K562 (cell line): Measurements from ENCODE around the gene FANK1. TPM values are rescaled to one million over a fixed set of nuclear protein-coding genes. Genes with fewer than 3 reads are reported as not detected.

Source experiments
- ATAC-seq: fragments of 200-7000 bp; cut with Tn5 transposase; 3 replicates; pipeline ENCODE4 v1.9.1; 2020; ENCODE audit warnings: moderate library complexity
- BruUV-seq: library from RNA; stranded (reverse); fragments of 400-500 nt; replicated peaks from 2 replicates; lab custom pipeline; 2021; lab: Mats Ljungman, UMichigan
- CTCF ChIA-PET: fragments of 300-600 bp; formaldehyde crosslinking; extraction: SDS; loops from one replicate; lab custom pipeline; 2021; ENCODE audit warnings: low intra/inter-chr PET ratio; lab: Yijun Ruan, JAX
- POLR2A ChIA-PET: fragments of 300-600, 350-650 bp; sonication (Branson Sonifier 250); formaldehyde crosslinking; extraction: SDS; loops from one replicate; lab custom pipeline; 2021; ENCODE audit warnings: antibody characterized with exemption, inconsistent platforms; lab: Yijun Ruan, JAX
- DNase-seq, 4 experiments: peaks; one replicate each; pipeline versions ENCODE4 v3.0.0 to v3.0.0-alpha.2; 2011 to 2018; ENCODE audit warnings: low spot score in 3 of 4, mixed read lengths in 3 of 4; ENCODE audit errors: extremely low read depth in 1 of 4
- FAIRE-seq: peaks from 2 replicates; lab custom pipeline; 2011; peaks lifted over from hg19 to GRCh38; lab: Jason Lieb, UNC
- H2AFZ ChIP-seq: 2 replicates; pipeline ENCODE4 v1.6.0; 2011; ENCODE audit warnings: low read depth, low read length, control low read depth, inconsistent platforms
- H3K27ac ChIP-seq: fragments of 200-600 bp; 3 replicates; pipeline ENCODE4 v1.8.0; 2011; ENCODE audit warnings: low read depth, mild to moderate bottlenecking, control low read depth, inconsistent platforms, low read length, moderate library complexity, mixed read lengths; ENCODE audit errors: extremely low read depth
- H3K27me3 ChIP-seq, 2 experiments: fragments of 300-600 bp in 1 of 2; 2 replicates in 1 of 2; 3 replicates in 1 of 2; pipeline versions ENCODE4 v1.6.0 to v1.8.0; 2011; ENCODE audit warnings: inconsistent platforms in 2 of 2, low read length in 2 of 2, mild to moderate bottlenecking in 1 of 2, mixed read lengths in 1 of 2, moderate library complexity in 1 of 2; ENCODE audit not compliant: control insufficient read depth in 2 of 2, insufficient read depth in 2 of 2
- H3K36me3 ChIP-seq: fragments of 300-600 bp; 3 replicates; pipeline ENCODE4 v1.8.0; 2011; ENCODE audit warnings: mild to moderate bottlenecking, low read length, inconsistent platforms; ENCODE audit not compliant: control insufficient read depth, insufficient read depth
- H3K4me1 ChIP-seq, 2 experiments: fragments of 200-600 bp in 1 of 2; replicated peaks in 1 of 2; 2 replicates in 1 of 2; 3 replicates in 1 of 2; pipeline versions ENCODE4 v1.5.1 to v1.8.0; 2011; ENCODE audit warnings: inconsistent platforms in 2 of 2, low read length in 2 of 2, mild to moderate bottlenecking in 1 of 2, mixed read lengths in 1 of 2, moderate library complexity in 1 of 2; ENCODE audit not compliant: control insufficient read depth in 2 of 2, insufficient read depth in 2 of 2
- H3K4me2 ChIP-seq: 2 replicates; pipeline ENCODE4 v1.6.1; 2011; ENCODE audit warnings: low read length, control low read depth, inconsistent platforms, mixed read lengths; ENCODE audit not compliant: insufficient read depth
- H3K4me3 ChIP-seq: fragments of 200-600 bp; sonication (generic), shearing (Covaris generic); 2 replicates; pipeline ENCODE4 v1.5.1; 2016; ENCODE audit warnings: control low read depth, inconsistent platforms
- H3K79me2 ChIP-seq: fragments of 200-600 bp; 3 replicates; pipeline ENCODE4 v1.8.0; 2011; ENCODE audit warnings: low read length, inconsistent platforms; ENCODE audit not compliant: control insufficient read depth, insufficient read depth
- H3K9ac ChIP-seq, 2 experiments: 2 replicates each; pipeline versions ENCODE4 v1.6.0 to v1.6.1; 2011; ENCODE audit warnings: low read depth in 2 of 2, low read length in 2 of 2, control low read depth in 1 of 2, inconsistent platforms in 1 of 2, mild to moderate bottlenecking in 1 of 2, mixed read lengths in 1 of 2; ENCODE audit not compliant: insufficient read depth in 1 of 2
- H3K9me1 ChIP-seq: one replicate; pipeline ENCODE4 v1.6.0; 2011; ENCODE audit warnings: inconsistent platforms, mild to moderate bottlenecking, low read length, moderate library complexity; ENCODE audit not compliant: control insufficient read depth, insufficient read depth
- H3K9me3 ChIP-seq: replicated peaks from 2 replicates; pipeline ENCODE4 v1.5.1; 2011; ENCODE audit warnings: low read depth, low read length, inconsistent platforms; ENCODE audit not compliant: control insufficient read depth, insufficient read depth
- H4K20me1 ChIP-seq: replicated peaks from 2 replicates; pipeline ENCODE4 v1.6.1; 2011; ENCODE audit warnings: low read length, inconsistent platforms, mixed read lengths; ENCODE audit not compliant: control insufficient read depth, insufficient read depth
- CBX2 ChIP-seq: fragments of 200-600 bp; sonication (generic); IDR thresholded peaks from one replicate; pipeline ENCODE4 v1.6.1; 2012; ENCODE audit warnings: mild to moderate bottlenecking, low read length, inconsistent platforms; ENCODE audit not compliant: insufficient read depth, poor library complexity, severe bottlenecking
- FOSL1 ChIP-seq: fragments of 200-800 bp; sonication (Bioruptor generic); conservative IDR thresholded peaks from 2 replicates; pipeline ENCODE4 v1.6.1; 2016; ENCODE audit warnings: missing genetic modification characterization, missing compliant biosample characterization
- LEF1 ChIP-seq: fragments of 450-650 bp; IDR thresholded peaks from 2 replicates; pipeline ENCODE4 v1.6.1; 2016; ENCODE audit warnings: mild to moderate bottlenecking
- POLR2H ChIP-seq: IDR thresholded peaks from 2 replicates; pipeline ENCODE4 v1.6.1; 2016; ENCODE audit warnings: missing genetic modification characterization, low read depth, mild to moderate bottlenecking, control low read depth, missing compliant biosample characterization, moderate library complexity
- SNRNP70 ChIP-seq: fragments of 200-400 bp; formaldehyde crosslinking; optimal IDR thresholded peaks from 2 replicates; pipeline ENCODE3; 2017; ENCODE audit warnings: low read depth, low read length
- TCF7 ChIP-seq: sonication (generic); IDR thresholded peaks from 2 replicates; pipeline ENCODE4 v1.6.1; 2016; ENCODE audit warnings: antibody characterized with exemption, borderline replicate concordance
- ZNF121 ChIP-seq: sonication (generic); formaldehyde crosslinking; conservative IDR thresholded peaks from 2 replicates; pipeline ENCODE4 v1.8.0; 2022; ENCODE audit warnings: missing genetic modification reagents
- ZNF408 ChIP-seq: fragments of 250-450 bp; sonication (Bioruptor Pico); IDR thresholded peaks from 2 replicates; pipeline ENCODE4 v1.4.0; 2020; ENCODE audit warnings: low read depth, mild to moderate bottlenecking, moderate library complexity
- ZNF644 ChIP-seq: fragments of 200-800 bp; sonication (Bioruptor generic); IDR thresholded peaks from 2 replicates; pipeline ENCODE4 v1.6.1; 2016; ENCODE audit warnings: low read depth, missing genetic modification characterization, missing compliant biosample characterization
- WGBS: fragments of 100-300 bp; shearing (Covaris generic); methylation state at CpG from one replicate; pipeline ENCODE4 v1.1.6; 2016; ENCODE audit warnings: low coverage, mixed read lengths; ENCODE audit not compliant: insufficient coverage; ENCODE audit errors: missing lambda C conversion rate; 5-methylcytosine and 5-hydroxymethylcytosine counted together
- in situ Hi-C: fragments of 300-500 bp; cut with MboI; formaldehyde crosslinking; loops from 4 replicates; pipeline ENCODE4 v1.15.0; 2018; ENCODE audit warnings: inconsistent platforms, mixed read lengths
- intact Hi-C: fragments of 100-400 bp; cut with micrococcal nuclease; formaldehyde crosslinking; loops from 2 replicates; pipeline ENCODE4 v1.14.2; 2022
- polyA plus RNA-seq, 8 experiments: library from polyadenylated mRNA; depleted of rRNA in 4 of 8; stranded (reverse) in 5 of 8; unstranded in 3 of 8; fragments of >200 nt; fragmentation: Nextera tagmentation in 2 of 8; fragmentation: Illumina TruSeq in 1 of 8; extraction: Ambion mirVana in 2 of 8; extraction: Trizol in 1 of 8; gene quantifications; 2 replicates each; pipeline versions ENCODE4 v1.2.1 to v1.2.3, GENCODE V29; 2011 to 2014; ENCODE audit warnings: inconsistent platforms in 1 of 8, missing spikeins in 1 of 8
- total RNA-seq, 7 experiments: library from RNA; depleted of rRNA in 6 of 7; stranded (reverse); fragments of >200 nt in 6 of 7; fragmentation: Illumina TruSeq in 2 of 7; extraction: Trizol in 2 of 7; gene quantifications; 2 replicates each; pipeline versions ENCODE4 v1.2.1 to v1.2.3, GENCODE V29; 2011 to 2021; ENCODE audit warnings: low replicate concordance in 1 of 7
- TF ChIP-seq, protein P1 (sequence below): IDR thresholded peaks from 3 replicates; pipeline ENCODE4 v1.6.1; 2011; ENCODE audit warnings: borderline replicate concordance, mild to moderate bottlenecking, moderate library complexity; ENCODE audit not compliant: insufficient read length; ENCODE audit errors: extremely low read depth
- TF ChIP-seq, protein P2 (sequence below): fragments of 250-450 bp; sonication (Bioruptor Pico); IDR thresholded peaks from 2 replicates; pipeline ENCODE4 v1.5.0; 2020; ENCODE audit warnings: mild to moderate bottlenecking

Gene FANK1
- total and polyA plus RNA-seq, 9 of the 15 experiments (the other 6 are each of a cell fraction or from before 2014, with no cell fraction given) = 0.11 to 2.3 (median 0.51) TPM; not detected in 1

DNA sequence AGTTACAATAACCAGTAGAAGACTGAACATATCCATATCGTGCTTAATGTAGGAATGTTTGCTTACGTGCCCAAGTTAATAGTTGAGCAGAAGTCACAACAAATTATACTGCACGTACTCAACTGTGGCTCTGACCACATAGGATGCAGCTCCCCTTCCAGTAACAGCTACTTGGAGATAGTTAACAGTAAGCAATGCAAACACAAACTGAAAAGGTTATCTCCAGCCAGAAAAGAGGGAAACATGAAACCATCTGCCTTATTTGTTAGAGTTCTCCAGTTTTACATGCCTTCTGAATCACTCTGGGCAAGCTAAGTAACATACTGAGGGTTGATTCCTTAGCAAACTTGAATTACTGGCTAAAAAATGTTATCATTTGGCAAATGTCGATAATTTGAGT is 25.0 kb upstream of the FANK1 start (continued):
- TF ChIP-seq ZNF408 (CRISPR knock-in tag) (no peak), POLR2H (tag) (no peak), CBX2 (no peak), TCF7 (no peak)
- TF ChIP-seq, protein P1, sequence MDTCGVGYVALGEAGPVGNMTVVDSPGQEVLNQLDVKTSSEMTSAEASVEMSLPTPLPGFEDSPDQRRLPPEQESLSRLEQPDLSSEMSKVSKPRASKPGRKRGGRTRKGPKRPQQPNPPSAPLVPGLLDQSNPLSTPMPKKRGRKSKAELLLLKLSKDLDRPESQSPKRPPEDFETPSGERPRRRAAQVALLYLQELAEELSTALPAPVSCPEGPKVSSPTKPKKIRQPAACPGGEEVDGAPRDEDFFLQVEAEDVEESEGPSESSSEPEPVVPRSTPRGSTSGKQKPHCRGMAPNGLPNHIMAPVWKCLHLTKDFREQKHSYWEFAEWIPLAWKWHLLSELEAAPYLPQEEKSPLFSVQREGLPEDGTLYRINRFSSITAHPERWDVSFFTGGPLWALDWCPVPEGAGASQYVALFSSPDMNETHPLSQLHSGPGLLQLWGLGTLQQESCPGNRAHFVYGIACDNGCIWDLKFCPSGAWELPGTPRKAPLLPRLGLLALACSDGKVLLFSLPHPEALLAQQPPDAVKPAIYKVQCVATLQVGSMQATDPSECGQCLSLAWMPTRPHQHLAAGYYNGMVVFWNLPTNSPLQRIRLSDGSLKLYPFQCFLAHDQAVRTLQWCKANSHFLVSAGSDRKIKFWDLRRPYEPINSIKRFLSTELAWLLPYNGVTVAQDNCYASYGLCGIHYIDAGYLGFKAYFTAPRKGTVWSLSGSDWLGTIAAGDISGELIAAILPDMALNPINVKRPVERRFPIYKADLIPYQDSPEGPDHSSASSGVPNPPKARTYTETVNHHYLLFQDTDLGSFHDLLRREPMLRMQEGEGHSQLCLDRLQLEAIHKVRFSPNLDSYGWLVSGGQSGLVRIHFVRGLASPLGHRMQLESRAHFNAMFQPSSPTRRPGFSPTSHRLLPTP = no peak

DNA sequence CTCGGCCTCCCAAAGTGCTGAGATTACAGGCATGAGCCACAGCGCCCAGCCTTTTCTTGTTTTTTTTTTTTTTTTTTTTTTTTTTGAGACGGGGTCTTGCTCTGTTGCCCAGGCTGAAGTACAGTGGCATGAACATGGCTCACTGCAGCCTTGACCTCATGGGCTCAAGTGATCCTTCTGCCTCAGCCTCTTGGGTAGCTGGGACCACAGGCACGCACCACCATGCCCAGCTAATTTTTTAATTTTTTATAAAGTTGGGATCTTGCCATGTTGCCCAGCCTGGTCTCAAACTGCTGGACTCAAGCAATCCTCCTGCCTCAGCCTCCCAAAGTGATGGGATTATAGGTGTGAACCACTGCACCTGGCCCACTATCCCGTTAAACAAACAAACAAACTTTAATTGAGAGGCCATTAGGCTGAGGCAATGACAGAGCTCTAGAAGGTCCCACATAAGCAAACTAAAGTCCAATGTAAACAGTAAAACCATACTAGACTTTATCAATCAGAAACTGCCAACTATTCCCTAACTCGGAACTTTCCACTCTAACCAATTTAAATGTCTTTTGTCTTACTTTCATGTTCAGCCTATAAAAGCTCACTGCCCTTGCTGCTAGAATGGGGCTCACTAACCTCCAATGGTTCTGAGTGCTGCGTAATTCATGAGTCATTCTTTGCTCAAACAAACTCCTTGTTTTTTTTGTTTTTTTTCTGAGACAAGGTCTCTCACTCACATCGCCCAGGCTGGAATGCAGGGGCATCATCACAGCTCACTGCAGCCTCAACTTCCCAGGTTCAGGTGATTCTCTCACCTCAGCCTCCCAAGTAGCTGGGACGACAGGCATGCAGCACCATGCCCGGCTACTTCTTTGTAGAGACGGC is 17.2 kb upstream of the FANK1 start:
- Histone ChIP-seq H3K27me3 (no peaks in the 10 kb centered on the region), H3K9me1 (no peaks in the 10 kb centered on the region), H3K79me2 (no peaks in the 10 kb centered on the region), H3K36me3 (0 out of 3 replicates have a peak, but pooled peaks cover 7% of the 10 kb centered on the region), H4K20me1 (no peaks in the 10 kb centered on the region), H3K4me2 (no peak overlapping the region), H3K27ac (no peak overlapping the region), H3K4me3 (no peak overlapping the region), H2AFZ (no peak overlapping the region), H3K4me1 (no peaks in the 10 kb centered on the region), H3K9ac (no peak overlapping the region), H3K9me3 (no peaks in the 10 kb centered on the region)
- no TSS peak for BruUV-seq
- ChIA-PET POLR2A (no interaction called here), CTCF (no interaction called here)
- intact Hi-C loops (no loop called here), in situ Hi-C loops (no loop called here)
- no peak for ATAC-seq
- DNase-seq = no peak
- TF ChIP-seq ZNF644 (tag) = no peak
- TF ChIP-seq SNRNP70 = no peak
- TF ChIP-seq, protein P2, sequence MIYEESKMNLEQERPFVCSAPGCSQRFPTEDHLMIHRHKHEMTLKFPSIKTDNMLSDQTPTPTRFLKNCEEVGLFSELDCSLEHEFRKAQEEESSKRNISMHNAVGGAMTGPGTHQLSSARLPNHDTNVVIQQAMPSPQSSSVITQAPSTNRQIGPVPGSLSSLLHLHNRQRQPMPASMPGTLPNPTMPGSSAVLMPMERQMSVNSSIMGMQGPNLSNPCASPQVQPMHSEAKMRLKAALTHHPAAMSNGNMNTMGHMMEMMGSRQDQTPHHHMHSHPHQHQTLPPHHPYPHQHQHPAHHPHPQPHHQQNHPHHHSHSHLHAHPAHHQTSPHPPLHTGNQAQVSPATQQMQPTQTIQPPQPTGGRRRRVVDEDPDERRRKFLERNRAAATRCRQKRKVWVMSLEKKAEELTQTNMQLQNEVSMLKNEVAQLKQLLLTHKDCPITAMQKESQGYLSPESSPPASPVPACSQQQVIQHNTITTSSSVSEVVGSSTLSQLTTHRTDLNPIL (CRISPR knock-in tag) = no peak
- 0 out of 2 replicates have a peak, but pooled peaks have one; percentile 39 for TF ChIP-seq ZNF121 (CRISPR knock-in tag)
- peak; percentile 66 for TF ChIP-seq FOSL1 (tag)
- TF ChIP-seq LEF1 = no peak
- 73% methylated on average over 10 of the region's 11 CpGs for WGBS
- peak; percentile 48 for FAIRE-seq
